CD14-positive monocyte (primary cell): ENCODE measurements around the gene STPG2. TPM values are rescaled to one million over a fixed set of nuclear protein-coding genes. Genes with fewer than 3 reads are reported as not detected.

ENCODE experiments used
- DNase-seq, 3 donors: peaks; one replicate each; pipeline ENCODE4 v3.0.0-alpha.2; 2011 to 2022
- H2AFZ ChIP-seq: 2 replicates; pipeline ENCODE4 v1.6.0; 2012; ENCODE audit warnings: mild to moderate bottlenecking, low read depth, low read length, inconsistent platforms; ENCODE audit not compliant: insufficient read depth, poor library complexity, severe bottlenecking
- H3K27ac ChIP-seq, 2 donors: 1 replicate in 1 of 2; 2 replicates in 1 of 2; pipeline ENCODE4 v1.5.1; 2012 to 2013; ENCODE audit warnings: low read length in 2 of 2, control low read depth in 1 of 2, inconsistent platforms in 1 of 2, low read depth in 1 of 2, mild to moderate bottlenecking in 1 of 2
- H3K27me3 ChIP-seq, 2 donors: one replicate each; pipeline versions ENCODE4 v1.6.0 to v1.6.1; 2011 to 2013; ENCODE audit warnings: low read length in 2 of 2; ENCODE audit not compliant: control insufficient read depth in 2 of 2, insufficient read depth in 2 of 2
- H3K36me3 ChIP-seq, 2 donors: replicated peaks in 1 of 2; 1 replicate in 1 of 2; 2 replicates in 1 of 2; pipeline versions ENCODE4 v1.5.1 to v1.6.1; 2012 to 2013; ENCODE audit warnings: low read length in 2 of 2, control low read depth in 1 of 2, inconsistent platforms in 1 of 2, mild to moderate bottlenecking in 1 of 2; ENCODE audit not compliant: insufficient read depth in 2 of 2, control insufficient read depth in 1 of 2
- H3K4me1 ChIP-seq, 2 donors: 1 replicate in 1 of 2; 2 replicates in 1 of 2; pipeline versions ENCODE4 v1.5.1 to v1.6.1; 2012 to 2013; ENCODE audit warnings: low read length in 2 of 2, control low read depth in 1 of 2, inconsistent platforms in 1 of 2, mild to moderate bottlenecking in 1 of 2, moderate library complexity in 1 of 2; ENCODE audit not compliant: insufficient read depth in 2 of 2, control insufficient read depth in 1 of 2
- H3K4me2 ChIP-seq: replicated peaks from 2 replicates; pipeline ENCODE3; 2012; ENCODE audit warnings: low read length, moderate library complexity, mild to moderate bottlenecking; ENCODE audit not compliant: poor library complexity, severe bottlenecking; ENCODE audit errors: extremely low read depth
- H3K4me3 ChIP-seq, 3 experiments: fragments of 200-600 bp in 1 of 3; sonication (generic) in 1 of 3; replicated peaks in 1 of 3; 1 replicate in 2 of 3; 2 replicates in 1 of 3; pipeline ENCODE4 v1.5.1; 2011 to 2013; ENCODE audit warnings: low read length in 3 of 3, mild to moderate bottlenecking in 3 of 3, control low read depth in 2 of 3, low read depth in 2 of 3, inconsistent platforms in 1 of 3, moderate library complexity in 1 of 3
- H3K79me2 ChIP-seq: 2 replicates; pipeline ENCODE4 v1.6.0; 2012; ENCODE audit warnings: mild to moderate bottlenecking, control low read depth, inconsistent platforms, low read length, moderate library complexity; ENCODE audit not compliant: insufficient read depth
- H3K9ac ChIP-seq: 2 replicates; pipeline ENCODE4 v1.6.0; 2017; ENCODE audit warnings: low read length, mild to moderate bottlenecking; ENCODE audit not compliant: insufficient read depth, poor library complexity, severe bottlenecking
- H3K9me3 ChIP-seq, 2 donors: replicated peaks in 1 of 2; 1 replicate in 1 of 2; 2 replicates in 1 of 2; pipeline versions ENCODE4 v1.5.1 to v1.6.1; 2012 to 2013; ENCODE audit warnings: low read length in 2 of 2, control low read depth in 1 of 2; ENCODE audit not compliant: control insufficient read depth in 1 of 2, insufficient read depth in 1 of 2
- H4K20me1 ChIP-seq: 2 replicates; pipeline ENCODE4 v1.6.0; 2012; ENCODE audit warnings: mild to moderate bottlenecking, low read length, control low read depth, moderate library complexity; ENCODE audit not compliant: insufficient read depth
- H3K27ac Mint-ChIP-seq, 7 donors: one replicate each; pipeline ENCODE4 v1.8.0; 2020; ENCODE audit warnings: mild to moderate bottlenecking in 7 of 7, mixed read lengths in 7 of 7, moderate library complexity in 6 of 7, inconsistent platforms in 2 of 7
- H3K27me3 Mint-ChIP-seq, 3 donors: one replicate each; pipeline ENCODE4 v1.8.0; 2021 to 2022; ENCODE audit warnings: low read depth in 3 of 3, mild to moderate bottlenecking in 3 of 3, mixed read lengths in 3 of 3, moderate library complexity in 3 of 3, inconsistent platforms in 1 of 3
- H3K36me3 Mint-ChIP-seq, 2 donors: one replicate each; pipeline ENCODE4 v1.8.0; 2020; ENCODE audit warnings: mixed read lengths in 2 of 2, inconsistent platforms in 1 of 2, mild to moderate bottlenecking in 1 of 2
- H3K4me1 Mint-ChIP-seq: one replicate; pipeline ENCODE4 v1.8.0; 2020; ENCODE audit warnings: mild to moderate bottlenecking, mixed read lengths
- H3K4me3 Mint-ChIP-seq, 2 donors: one replicate each; pipeline ENCODE4 v1.8.0; 2020; ENCODE audit warnings: mild to moderate bottlenecking in 2 of 2, mixed read lengths in 2 of 2, moderate library complexity in 1 of 2
- H3K9me3 Mint-ChIP-seq, 7 donors: one replicate each; pipeline ENCODE4 v1.8.0; 2020 to 2022; ENCODE audit warnings: mixed read lengths in 7 of 7, mild to moderate bottlenecking in 6 of 7, moderate library complexity in 6 of 7, inconsistent platforms in 2 of 7
- WGBS: methylation state at CpG from one replicate; pipeline ENCODE4 v1.1.5; 2013; ENCODE audit warnings: missing lambda C conversion rate; ENCODE audit not compliant: insufficient coverage; 5-methylcytosine and 5-hydroxymethylcytosine counted together
- intact Hi-C, 2 donors: fragments of 100-400 bp; cut with micrococcal nuclease; formaldehyde crosslinking; loops; one replicate each; pipeline versions ENCODE4 v1.15.0 to v1.15.1; 2023
- polyA plus RNA-seq, 3 donors: library from polyadenylated mRNA; depleted of rRNA in 1 of 3; unstranded in 2 of 3; stranded (reverse) in 1 of 3; fragments of 300-500 nt in 2 of 3; fragments of >200 nt in 1 of 3; fragmentation: Illumina TruSeq in 2 of 3; gene quantifications; 1 replicate in 2 of 3; 2 replicates in 1 of 3; pipeline ENCODE4 v1.2.3, GENCODE V29; 2012 to 2021
- TF ChIP-seq, protein P1 (sequence below): fragments of 200-600 bp; IDR thresholded peaks from one replicate; pipeline ENCODE4 v1.8.0; 2022; ENCODE audit warnings: antibody characterized with exemption, mild to moderate bottlenecking

The STPG2 gene
- polyA plus RNA-seq, 3 donors, result 0.04 TPM; not detected in 2

DNA sequence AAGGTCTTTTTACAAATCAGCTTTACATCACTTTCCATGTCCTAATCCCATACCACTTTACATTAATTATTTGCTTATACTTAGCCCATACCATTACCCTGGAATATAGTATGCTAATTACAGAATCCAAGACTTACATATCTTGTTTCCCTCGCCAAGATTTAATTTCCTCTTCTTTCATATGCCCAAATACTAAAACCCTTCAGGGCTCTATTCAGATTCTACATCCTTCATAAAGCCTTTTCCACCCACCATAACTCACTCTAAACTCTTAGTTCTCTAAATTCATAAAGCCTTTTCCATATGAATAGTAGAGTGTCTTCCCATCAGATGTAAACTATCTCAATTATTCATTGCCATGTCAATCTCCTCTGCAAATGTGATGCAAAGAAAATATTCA is 390.7 kb downstream of the STPG2 start:
- Histone ChIP-seq H3K79me2 (no peaks in the 10 kb centered on the region), H3K4me2 (no peak overlapping the region), H3K4me1 (no peaks in the 10 kb centered on the region), H3K9me3 (peaks cover 0 to 10% of the 10 kb centered on the region in 2 donors), H3K36me3 (no peaks in the 10 kb centered on the region), H4K20me1 (no peaks in the 10 kb centered on the region), H3K27ac (no peak overlapping the region), H3K27me3 (no peaks in the 10 kb centered on the region), H3K9ac (no peak overlapping the region), H3K4me3 (no peak overlapping the region), H2AFZ (no peak overlapping the region)
- Mint-ChIP-seq H3K4me3 (no peak overlapping the region), H3K9me3 (peaks cover 0 to 8% (median 2%) of the 10 kb centered on the region in 7 donors), H3K36me3 (no peaks in the 10 kb centered on the region), H3K4me1 (no peaks in the 10 kb centered on the region), H3K27ac (no peak overlapping the region), H3K27me3 (no peaks in the 10 kb centered on the region)
- 57% methylated on average over 1 of the region's 1 CpG for WGBS
- intact Hi-C loops, result no loop called here
- TF ChIP-seq, protein P1, sequence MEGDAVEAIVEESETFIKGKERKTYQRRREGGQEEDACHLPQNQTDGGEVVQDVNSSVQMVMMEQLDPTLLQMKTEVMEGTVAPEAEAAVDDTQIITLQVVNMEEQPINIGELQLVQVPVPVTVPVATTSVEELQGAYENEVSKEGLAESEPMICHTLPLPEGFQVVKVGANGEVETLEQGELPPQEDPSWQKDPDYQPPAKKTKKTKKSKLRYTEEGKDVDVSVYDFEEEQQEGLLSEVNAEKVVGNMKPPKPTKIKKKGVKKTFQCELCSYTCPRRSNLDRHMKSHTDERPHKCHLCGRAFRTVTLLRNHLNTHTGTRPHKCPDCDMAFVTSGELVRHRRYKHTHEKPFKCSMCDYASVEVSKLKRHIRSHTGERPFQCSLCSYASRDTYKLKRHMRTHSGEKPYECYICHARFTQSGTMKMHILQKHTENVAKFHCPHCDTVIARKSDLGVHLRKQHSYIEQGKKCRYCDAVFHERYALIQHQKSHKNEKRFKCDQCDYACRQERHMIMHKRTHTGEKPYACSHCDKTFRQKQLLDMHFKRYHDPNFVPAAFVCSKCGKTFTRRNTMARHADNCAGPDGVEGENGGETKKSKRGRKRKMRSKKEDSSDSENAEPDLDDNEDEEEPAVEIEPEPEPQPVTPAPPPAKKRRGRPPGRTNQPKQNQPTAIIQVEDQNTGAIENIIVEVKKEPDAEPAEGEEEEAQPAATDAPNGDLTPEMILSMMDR, result no peak
- DNase-seq, result no peak

GRCh38 chr4:97747945-97748344 is 395.3 kb downstream of the STPG2 start:
- no peak for DNase-seq
- Histone ChIP-seq H3K4me1 (no peaks in the 10 kb centered on the region), H3K36me3 (no peaks in the 10 kb centered on the region), H2AFZ (no peak overlapping the region), H3K9ac (no peak overlapping the region), H3K9me3 (no peaks in the 10 kb centered on the region), H3K27me3 (no peaks in the 10 kb centered on the region), H3K27ac (no peak overlapping the region), H4K20me1 (no peaks in the 10 kb centered on the region), H3K4me2 (no peak overlapping the region), H3K4me3 (no peak overlapping the region), H3K79me2 (no peaks in the 10 kb centered on the region)
- Mint-ChIP-seq H3K36me3 (no peaks in the 10 kb centered on the region), H3K27ac (no peak overlapping the region), H3K27me3 (no peaks in the 10 kb centered on the region), H3K4me3 (no peak overlapping the region), H3K9me3 (peaks cover 0 to 3% (median 2%) of the 10 kb centered on the region in 7 donors), H3K4me1 (no peaks in the 10 kb centered on the region)
- WGBS, result no CpG with 5 or more reads among the region's 3 CpGs
- intact Hi-C loops, result no loop called here
- TF ChIP-seq, protein P1, result no peak
